Erythroblast (primary cell): Measurements from ENCODE around the gene CD2BP2.
"Not testable (repeated sequence)": the region's sequence is repeated elsewhere in the genome, so short reads cannot be mapped to it uniquely, and the experiment has no call there.

Experiments used
- DNase-seq, 2 experiments: peaks; one replicate each; lab custom pipeline; 2025; lab: John Stamatoyannopoulos, UW
- GATA1 ChIP-seq: IDR thresholded peaks from 2 replicates; pipeline ENCODE4 v1.6.1; 2011; ENCODE audit warnings: low read depth, mild to moderate bottlenecking, control low read depth, low read length, moderate library complexity
- POLR2A ChIP-seq: IDR thresholded peaks from 2 replicates; pipeline ENCODE4 v1.6.1; 2011; ENCODE audit warnings: mild to moderate bottlenecking, low read length

The CD2BP2 gene

GRCh38 chr16:30355144-30355953 lies at the start of gene CD2BP2:
Gene CD2BP2, minus strand, starts transcription at chr16:30355308. Its CDS starts 627 bp downstream, at chr16:30354681.
- peak; percentile 97 to 98 for DNase-seq
- TF ChIP-seq POLR2A (peak; percentile 89), GATA1 (no peak)

- TF ChIP-seq POLR2A, result no peak
- no peak for TF ChIP-seq GATA1
- no peak for DNase-seq
Observed at GRCh38 chr16:30401768-30402425, 46.8 kb upstream of the CD2BP2 start.

GRCh38 chr16:30399435-30400186 lies 44.5 kb upstream of the CD2BP2 start:
- no peak for DNase-seq
- no peak for TF ChIP-seq POLR2A
- TF ChIP-seq GATA1, result no peak

- no peak for DNase-seq
- TF ChIP-seq GATA1, result no peak
- no peak for TF ChIP-seq POLR2A
Observed at GRCh38 chr16:30398661-30399434, 43.7 kb upstream of the CD2BP2 start.

- DNase-seq, result no peak
- no peak for TF ChIP-seq POLR2A
- no peak for TF ChIP-seq GATA1
Observed at GRCh38 chr16:30397776-30398660, 42.9 kb upstream of the CD2BP2 start.

GRCh38 chr16:30397056-30397455 lies 41.9 kb upstream of the CD2BP2 start:
- DNase-seq, result no peak
- no peak for TF ChIP-seq GATA1

- not testable (repeated sequence) for DNase-seq
Observed at GRCh38 chr16:30396627-30397026, 41.5 kb upstream of the CD2BP2 start.

- no peak for DNase-seq
- TF ChIP-seq GATA1 (no peak), POLR2A (no peak)
Observed at GRCh38 chr16:30395992-30396585, 41.0 kb upstream of the CD2BP2 start.

- DNase-seq, result peak; percentile 87
- TF ChIP-seq GATA1 (no peak), POLR2A (no peak)
Observed at GRCh38 chr16:30395155-30395991, 40.3 kb upstream of the CD2BP2 start, which contains the start of gene ZNF48. Gene ZNF48, plus strand, starts transcription at chr16:30395420. Its CDS starts 375 bp downstream, at chr16:30395795.

GRCh38 chr16:30394592-30395154 lies 39.6 kb upstream of the CD2BP2 start:
- TF ChIP-seq POLR2A, result peak; percentile 44
- TF ChIP-seq GATA1, result no peak
- DNase-seq, result peak; percentile 60 to 78

GRCh38 chr16:30383521-30383920 lies 28.4 kb upstream of the CD2BP2 start:
- TF ChIP-seq POLR2A (no peak), GATA1 (no peak)
- DNase-seq, result no peak
